ENCODE results near the gene CHMP6.

The CHMP6 gene

DNA sequence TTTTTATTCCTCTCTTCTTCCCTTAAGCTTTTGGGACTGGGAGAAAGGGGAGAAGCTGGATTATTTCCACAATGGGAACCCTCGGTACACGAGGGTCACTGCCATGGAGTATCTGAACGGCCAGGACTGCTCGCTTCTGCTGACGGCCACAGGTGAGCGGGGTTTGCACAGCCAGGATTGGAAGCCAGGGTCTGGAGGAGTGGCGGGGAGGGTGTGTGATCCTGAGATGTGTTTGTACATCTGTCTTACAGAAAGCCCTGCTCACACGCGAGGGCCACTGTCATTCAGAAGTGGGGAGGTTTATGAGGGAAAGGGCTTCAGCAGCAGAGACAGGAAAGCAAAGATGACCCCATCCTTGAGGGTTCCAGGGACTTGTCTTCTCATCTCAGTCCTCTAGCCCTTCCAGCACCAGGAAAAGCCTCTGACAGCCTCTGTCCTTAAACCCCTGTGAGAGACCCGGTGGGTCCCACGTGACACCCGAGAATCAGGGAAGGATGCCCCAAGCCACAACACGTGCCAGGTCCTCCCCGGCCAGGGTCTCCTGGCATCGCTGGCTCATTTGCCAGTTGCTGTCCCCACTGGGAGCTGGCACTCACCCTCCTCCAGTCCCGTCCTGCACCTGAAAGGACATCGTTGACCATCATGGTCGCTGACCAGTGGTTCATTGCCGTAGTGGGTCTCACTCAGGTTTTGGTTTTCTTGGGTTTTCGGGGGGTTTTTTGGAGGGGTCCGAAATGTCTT, 44.3 kb upstream of the CHMP6 start:
- DNase-seq (ENCODE audit: low read depth), result no peak
- in situ Hi-C loops (cut with HindIII; ENCODE audit: low sequenced_read_pairs), result no loop called here
- TF ChIP-seq, protein P1, sequence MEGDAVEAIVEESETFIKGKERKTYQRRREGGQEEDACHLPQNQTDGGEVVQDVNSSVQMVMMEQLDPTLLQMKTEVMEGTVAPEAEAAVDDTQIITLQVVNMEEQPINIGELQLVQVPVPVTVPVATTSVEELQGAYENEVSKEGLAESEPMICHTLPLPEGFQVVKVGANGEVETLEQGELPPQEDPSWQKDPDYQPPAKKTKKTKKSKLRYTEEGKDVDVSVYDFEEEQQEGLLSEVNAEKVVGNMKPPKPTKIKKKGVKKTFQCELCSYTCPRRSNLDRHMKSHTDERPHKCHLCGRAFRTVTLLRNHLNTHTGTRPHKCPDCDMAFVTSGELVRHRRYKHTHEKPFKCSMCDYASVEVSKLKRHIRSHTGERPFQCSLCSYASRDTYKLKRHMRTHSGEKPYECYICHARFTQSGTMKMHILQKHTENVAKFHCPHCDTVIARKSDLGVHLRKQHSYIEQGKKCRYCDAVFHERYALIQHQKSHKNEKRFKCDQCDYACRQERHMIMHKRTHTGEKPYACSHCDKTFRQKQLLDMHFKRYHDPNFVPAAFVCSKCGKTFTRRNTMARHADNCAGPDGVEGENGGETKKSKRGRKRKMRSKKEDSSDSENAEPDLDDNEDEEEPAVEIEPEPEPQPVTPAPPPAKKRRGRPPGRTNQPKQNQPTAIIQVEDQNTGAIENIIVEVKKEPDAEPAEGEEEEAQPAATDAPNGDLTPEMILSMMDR (IDR thresholded peaks at IDR 0.05; ENCODE audit: low read depth, low read length, missing control alignments), result no peak
- H3K4me3 ChIP-seq (ENCODE audit: low read depth, low read length), result no peak overlapping the region

DNA sequence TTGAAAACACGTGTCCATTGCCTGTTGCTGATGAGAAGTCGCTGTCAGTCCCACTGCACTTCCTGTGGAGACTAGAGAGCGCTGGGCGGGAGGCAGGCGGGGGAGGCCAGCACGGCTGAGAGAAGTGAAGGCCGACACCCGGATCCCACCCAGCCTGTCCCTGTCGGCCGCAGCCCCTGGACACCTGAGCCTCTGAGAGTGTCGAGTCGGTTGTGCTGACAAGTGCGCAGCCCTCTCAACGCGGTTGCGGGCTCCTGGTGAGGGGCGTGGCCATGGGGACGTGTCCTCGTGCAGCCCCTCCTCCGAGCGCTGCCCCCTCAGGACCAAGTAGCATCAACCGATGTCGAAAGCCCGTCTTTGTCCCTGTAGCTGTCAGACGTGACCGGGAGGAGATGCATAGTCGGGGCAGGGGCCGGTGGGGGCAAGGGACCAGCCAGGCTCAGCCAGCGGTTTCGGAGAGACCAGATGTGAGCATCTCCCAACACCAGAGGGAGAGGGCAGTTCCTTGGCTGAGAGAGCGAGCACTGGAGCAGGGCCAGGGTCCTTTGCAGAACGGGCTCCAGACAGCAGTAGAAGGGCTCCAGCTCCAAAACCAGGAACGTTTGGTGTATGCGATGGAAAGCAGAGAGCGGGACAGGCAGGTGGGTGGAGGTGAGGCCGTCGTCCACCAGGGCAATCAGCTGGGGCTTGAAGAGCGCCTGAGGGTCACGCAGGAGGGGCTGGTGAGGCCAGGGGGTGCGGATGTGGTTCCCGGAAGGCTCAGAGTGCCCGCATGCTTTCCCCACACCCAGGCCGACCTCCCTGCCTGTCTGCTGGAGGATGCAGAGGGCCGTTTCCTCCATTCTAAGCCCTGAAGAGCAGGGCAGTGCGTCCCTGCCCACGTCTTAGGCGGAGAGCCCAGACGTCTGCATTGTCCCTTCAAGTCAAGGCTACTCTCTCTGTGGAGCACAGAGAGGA, 43.3 kb upstream of the CHMP6 start:
- TF ChIP-seq, protein P1 (IDR thresholded peaks at IDR 0.05; ENCODE audit: low read depth, low read length, missing control alignments), result no peak
- DNase-seq (ENCODE audit: low read depth), result no peak
- no peak overlapping the region for H3K4me3 ChIP-seq (ENCODE audit: low read depth, low read length)
- in situ Hi-C loops (cut with HindIII; ENCODE audit: low sequenced_read_pairs), result no loop called here

DNA sequence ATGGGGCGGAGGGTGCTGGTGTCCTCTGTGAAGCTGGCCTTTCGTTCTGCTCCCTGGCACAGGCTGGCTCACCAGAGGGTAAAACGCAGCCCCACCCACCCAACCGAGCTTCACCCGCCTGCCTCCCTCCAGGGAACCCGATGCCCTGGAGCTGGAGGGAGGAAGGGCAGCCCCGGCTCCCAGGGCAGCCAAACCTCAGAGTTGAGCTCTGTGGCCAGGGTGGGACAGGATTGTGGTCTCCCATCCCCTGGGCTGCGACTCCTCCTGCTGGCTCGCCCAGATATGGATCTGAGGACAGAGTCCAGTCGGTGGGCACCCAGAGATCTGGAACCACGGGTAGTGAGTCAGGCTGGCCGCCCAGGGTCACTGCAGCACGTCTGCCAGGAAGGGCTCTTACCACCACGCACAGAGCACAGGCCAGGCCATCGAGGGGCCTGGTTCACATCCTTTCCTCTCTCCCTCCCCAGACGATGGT, 42.6 kb upstream of the CHMP6 start:
- no peak for DNase-seq (ENCODE audit: low read depth)
- in situ Hi-C loops (cut with HindIII; ENCODE audit: low sequenced_read_pairs), result no loop called here

DNA sequence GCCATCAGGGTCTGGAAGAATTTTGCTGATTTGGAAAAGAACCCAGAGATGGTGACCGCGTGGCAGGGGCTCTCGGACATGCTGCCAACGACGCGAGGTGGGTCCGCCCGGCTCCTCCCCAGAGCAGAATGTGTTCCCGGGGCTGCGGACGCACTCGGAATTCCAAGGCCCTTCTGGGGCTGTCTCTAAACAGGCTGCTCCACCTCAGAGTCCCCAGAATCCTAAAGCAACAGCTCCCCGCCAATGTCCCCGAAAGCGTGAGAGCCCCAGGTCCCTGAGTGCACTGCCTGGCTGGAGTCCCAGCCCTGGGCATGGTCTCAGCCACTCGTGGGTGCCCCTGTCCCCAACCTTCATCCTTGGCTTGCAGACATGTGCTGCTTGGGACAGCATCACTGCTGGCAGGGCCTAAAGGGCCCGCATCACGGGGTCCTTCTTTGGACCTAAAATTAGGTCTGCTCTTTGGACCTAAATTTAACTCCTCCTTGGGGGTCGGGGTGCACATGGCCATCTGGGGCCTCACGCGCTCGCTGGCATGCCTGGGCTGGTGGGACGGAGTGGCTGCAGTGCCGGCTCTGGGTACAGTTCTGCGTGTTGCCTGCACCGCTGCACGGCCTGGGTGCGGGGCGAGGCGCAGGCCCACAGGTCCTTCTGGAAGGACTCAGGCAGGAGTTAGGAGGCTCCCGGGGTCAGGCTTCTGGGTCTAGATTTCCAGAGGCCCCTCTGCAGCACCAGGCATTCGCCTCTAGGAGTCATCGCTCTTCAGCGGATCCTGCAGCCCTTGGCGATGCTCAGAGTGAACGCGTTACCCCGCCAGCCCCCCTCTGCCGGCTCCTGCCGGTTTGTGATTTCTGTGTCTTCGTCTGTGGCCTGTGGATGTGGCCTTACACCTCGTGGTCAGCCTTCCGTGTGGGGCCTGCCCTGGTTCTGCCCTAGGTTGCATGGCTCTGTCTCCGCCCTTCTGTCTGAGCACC, 41.9 kb upstream of the CHMP6 start:
- TF ChIP-seq, protein P1 (IDR thresholded peaks at IDR 0.05; ENCODE audit: low read depth, low read length, missing control alignments), result no peak
- in situ Hi-C loops (cut with HindIII; ENCODE audit: low sequenced_read_pairs), result loop anchor here (25.0 kb wide), 1 partner anchor 512 kb away; no protein-coding TSS in a partner anchor
- no peak overlapping the region for H3K4me3 ChIP-seq (ENCODE audit: low read depth, low read length)
- DNase-seq (ENCODE audit: low read depth), result no peak

More for the DNA sequence above, 42.6 kb upstream of the CHMP6 start:
- H3K4me3 ChIP-seq (ENCODE audit: low read depth, low read length), result no peak overlapping the region
- TF ChIP-seq, protein P1 (IDR thresholded peaks at IDR 0.05; ENCODE audit: low read depth, low read length, missing control alignments), result no peak

DNA sequence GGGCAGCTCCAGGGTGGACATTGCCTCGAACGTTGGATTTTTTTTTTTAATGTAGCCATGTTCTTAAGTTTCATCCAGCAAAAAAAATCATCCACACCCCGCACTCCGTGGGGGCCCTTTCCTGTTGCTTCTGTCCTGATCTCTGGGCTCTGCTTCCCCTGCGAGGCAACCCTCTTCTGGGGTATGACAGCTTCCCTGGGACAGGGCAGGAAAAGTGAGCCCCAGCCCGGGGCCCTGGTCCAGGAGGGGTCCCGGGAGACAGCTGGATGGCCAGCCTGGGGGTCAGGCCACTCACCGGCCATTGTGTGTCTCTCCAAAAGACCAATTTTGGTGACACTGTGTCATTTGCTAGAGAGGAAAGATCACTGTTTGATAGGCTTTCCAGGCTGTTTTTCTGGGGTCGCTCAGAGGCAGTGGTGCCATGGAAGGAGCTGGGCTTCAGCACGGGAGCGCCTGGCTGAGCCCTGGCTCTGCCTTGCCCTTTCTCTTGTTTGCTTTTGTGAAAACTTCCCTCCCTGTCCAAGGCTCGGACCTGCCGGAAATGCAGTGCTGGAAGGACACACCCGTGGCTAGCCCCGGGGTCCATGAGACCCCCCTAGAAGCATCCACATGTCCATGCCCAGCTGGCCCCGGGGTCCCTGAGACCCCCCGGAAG, 41.0 kb upstream of the CHMP6 start:
- no peak overlapping the region for H3K4me3 ChIP-seq (ENCODE audit: low read depth, low read length)
- in situ Hi-C loops (cut with HindIII; ENCODE audit: low sequenced_read_pairs), result loop anchor here (25.0 kb wide), 1 partner anchor 513 kb away; no protein-coding TSS in a partner anchor
- no peak for DNase-seq (ENCODE audit: low read depth)
- TF ChIP-seq, protein P1 (IDR thresholded peaks at IDR 0.05; ENCODE audit: low read depth, low read length, missing control alignments), result no peak

All from astrocyte of the cerebellum (primary cell).